GM12872 (cell line): ENCODE measurements around the gene ZNF653.

Experiments
- CTCF ChIP-seq: IDR thresholded peaks from 3 replicates; pipeline ENCODE4 v1.5.1; 2011; ENCODE audit warnings: low read depth, mild to moderate bottlenecking, low read length, moderate library complexity; ENCODE audit not compliant: insufficient read depth

The ZNF653 gene

GRCh38 chr19:11434703-11435056, 71.0 kb downstream of the ZNF653 start:
- TF ChIP-seq CTCF, result no peak
